ENCODE results near the gene ZNF699. TPM values are rescaled to one million over a fixed set of nuclear protein-coding genes. Genes with fewer than 3 reads are reported as not detected.
A peak's percentile ranks its signal among the peaks of the same experiment; 100 is the strongest.

Gene ZNF699
- total and polyA plus RNA-seq, 2 of the 13 experiments (the other 11 are each of a cell fraction or from before 2014, with no cell fraction given): 0.33 to 2.2 TPM

DNA sequence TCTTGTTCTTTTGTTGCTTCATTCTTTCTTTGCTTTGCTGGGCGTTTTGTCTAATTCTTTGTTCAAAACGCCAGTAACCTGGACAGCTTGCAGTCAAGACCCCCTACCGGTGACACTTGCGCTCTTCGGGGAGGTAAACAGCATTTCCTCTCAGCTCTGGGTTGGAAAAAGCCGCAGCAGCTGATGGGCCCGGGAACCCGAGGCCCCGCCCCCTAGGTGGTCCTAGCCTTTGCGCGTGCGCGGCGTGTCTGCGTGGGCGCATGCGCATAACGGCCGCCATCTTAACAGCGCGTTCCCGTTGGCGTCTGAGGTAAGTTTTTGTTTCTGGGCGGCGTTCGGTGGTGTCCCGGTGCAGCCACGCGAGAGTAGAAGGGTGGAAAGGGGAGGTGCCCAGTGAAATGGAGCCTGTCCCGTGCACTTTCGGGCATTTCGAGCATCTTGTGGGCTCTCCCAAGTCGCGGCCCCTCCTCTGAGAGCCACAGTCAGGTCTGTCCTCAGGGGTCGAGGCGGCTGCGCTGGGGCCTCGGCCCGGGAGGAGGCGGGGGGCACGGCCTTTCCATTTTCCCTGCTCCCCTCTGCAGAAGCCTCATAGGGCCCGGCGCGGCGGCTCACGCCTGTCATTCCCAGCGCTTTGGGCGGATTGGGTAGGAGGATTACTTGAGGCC, 14.4 kb upstream of the ZNF699 start, which contains the start of gene ZNF559 (continued):
- TF ChIP-seq, protein P1, sequence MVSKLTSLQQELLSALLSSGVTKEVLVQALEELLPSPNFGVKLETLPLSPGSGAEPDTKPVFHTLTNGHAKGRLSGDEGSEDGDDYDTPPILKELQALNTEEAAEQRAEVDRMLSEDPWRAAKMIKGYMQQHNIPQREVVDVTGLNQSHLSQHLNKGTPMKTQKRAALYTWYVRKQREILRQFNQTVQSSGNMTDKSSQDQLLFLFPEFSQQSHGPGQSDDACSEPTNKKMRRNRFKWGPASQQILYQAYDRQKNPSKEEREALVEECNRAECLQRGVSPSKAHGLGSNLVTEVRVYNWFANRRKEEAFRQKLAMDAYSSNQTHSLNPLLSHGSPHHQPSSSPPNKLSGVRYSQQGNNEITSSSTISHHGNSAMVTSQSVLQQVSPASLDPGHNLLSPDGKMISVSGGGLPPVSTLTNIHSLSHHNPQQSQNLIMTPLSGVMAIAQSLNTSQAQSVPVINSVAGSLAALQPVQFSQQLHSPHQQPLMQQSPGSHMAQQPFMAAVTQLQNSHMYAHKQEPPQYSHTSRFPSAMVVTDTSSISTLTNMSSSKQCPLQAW (CRISPR knock-in tag; IDR thresholded peaks at IDR 0.05): no peak
- TF ChIP-seq ZNF782 (CRISPR knock-in tag; IDR thresholded peaks at IDR 0.05; ENCODE audit: borderline replicate concordance) (no peak), CREB1 (IDR thresholded peaks at IDR 0.05) (no peak), CREB1 (CRISPR knock-in tag; IDR thresholded peaks at IDR 0.05) (0 out of 2 replicates have a peak, but pooled peaks have one; percentile 5), LCORL (IDR thresholded peaks at IDR 0.05) (no peak), LCORL (CRISPR knock-in tag; IDR thresholded peaks at IDR 0.05) (peak; percentile 38; the same call in 1 of the 2 replicates), FOXK1 (CRISPR knock-in tag; IDR thresholded peaks at IDR 0.05; ENCODE audit: borderline replicate concordance, low read depth) (peak; percentile 12; the same call in 1 of the 2 replicates), PHF5A (CRISPR knock-in tag; IDR thresholded peaks at IDR 0.05; ENCODE audit: low read depth, unreplicated experiment) (no peak)
- TF ChIP-seq, protein P2, sequence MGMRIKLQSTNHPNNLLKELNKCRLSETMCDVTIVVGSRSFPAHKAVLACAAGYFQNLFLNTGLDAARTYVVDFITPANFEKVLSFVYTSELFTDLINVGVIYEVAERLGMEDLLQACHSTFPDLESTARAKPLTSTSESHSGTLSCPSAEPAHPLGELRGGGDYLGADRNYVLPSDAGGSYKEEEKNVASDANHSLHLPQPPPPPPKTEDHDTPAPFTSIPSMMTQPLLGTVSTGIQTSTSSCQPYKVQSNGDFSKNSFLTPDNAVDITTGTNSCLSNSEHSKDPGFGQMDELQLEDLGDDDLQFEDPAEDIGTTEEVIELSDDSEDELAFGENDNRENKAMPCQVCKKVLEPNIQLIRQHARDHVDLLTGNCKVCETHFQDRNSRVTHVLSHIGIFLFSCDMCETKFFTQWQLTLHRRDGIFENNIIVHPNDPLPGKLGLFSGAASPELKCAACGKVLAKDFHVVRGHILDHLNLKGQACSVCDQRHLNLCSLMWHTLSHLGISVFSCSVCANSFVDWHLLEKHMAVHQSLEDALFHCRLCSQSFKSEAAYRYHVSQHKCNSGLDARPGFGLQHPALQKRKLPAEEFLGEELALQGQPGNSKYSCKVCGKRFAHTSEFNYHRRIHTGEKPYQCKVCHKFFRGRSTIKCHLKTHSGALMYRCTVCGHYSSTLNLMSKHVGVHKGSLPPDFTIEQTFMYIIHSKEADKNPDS (CRISPR knock-in tag; IDR thresholded peaks at IDR 0.05): no peak
- TF ChIP-seq, protein P3, sequence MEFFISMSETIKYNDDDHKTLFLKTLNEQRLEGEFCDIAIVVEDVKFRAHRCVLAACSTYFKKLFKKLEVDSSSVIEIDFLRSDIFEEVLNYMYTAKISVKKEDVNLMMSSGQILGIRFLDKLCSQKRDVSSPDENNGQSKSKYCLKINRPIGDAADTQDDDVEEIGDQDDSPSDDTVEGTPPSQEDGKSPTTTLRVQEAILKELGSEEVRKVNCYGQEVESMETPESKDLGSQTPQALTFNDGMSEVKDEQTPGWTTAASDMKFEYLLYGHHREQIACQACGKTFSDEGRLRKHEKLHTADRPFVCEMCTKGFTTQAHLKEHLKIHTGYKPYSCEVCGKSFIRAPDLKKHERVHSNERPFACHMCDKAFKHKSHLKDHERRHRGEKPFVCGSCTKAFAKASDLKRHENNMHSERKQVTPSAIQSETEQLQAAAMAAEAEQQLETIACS (CRISPR knock-in tag; IDR thresholded peaks at IDR 0.05): peak; percentile 24; the same call in 1 of the 2 replicates
